ENCODE data around the gene RASSF8. TPM values are rescaled to one million over a fixed set of nuclear protein-coding genes. Genes with fewer than 3 reads are reported as not detected.

RASSF8 gene
- total and polyA plus RNA-seq, 2 of the 8 experiments (the other 6 are each of a cell fraction or from before 2014, with no cell fraction given), result 6.4 to 46.7 TPM

DNA sequence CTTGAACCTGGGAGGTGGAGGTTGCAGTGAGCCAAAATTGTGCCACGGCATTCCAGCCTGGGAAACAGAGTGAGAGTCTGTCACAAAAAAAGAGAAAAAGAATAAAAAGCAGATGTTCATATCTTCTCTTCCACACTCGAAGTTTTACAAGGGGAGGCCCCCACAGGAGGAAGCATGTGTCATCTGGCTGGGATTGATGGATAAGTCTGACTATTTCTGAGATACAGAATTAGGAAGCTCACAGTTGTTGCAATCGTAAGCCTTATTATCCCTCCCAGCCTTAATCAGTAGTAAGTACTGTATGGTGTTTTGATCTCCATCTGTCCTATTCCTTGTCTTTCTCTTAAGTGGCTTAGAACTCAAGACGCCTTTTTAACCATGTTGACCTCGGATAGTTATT, 31.9 kb upstream of the RASSF8 start:
- CTCF ChIA-PET (ENCODE audit: partially characterized antibody), result no interaction called here
- no peak overlapping the region for H3K18ac ChIP-seq (ENCODE audit: extremely low read depth, low read length)
- POLR2A ChIA-PET (ENCODE audit: partially characterized antibody), result no interaction called here
- no peak for TF ChIP-seq MAFK (IDR thresholded peaks at IDR 0.05; ENCODE audit: low read depth, low read length)
- no peak for TF ChIP-seq BRCA1 (IDR thresholded peaks at IDR 0.05; ENCODE audit: low read depth, low read length)
- TF ChIP-seq, protein P1, sequence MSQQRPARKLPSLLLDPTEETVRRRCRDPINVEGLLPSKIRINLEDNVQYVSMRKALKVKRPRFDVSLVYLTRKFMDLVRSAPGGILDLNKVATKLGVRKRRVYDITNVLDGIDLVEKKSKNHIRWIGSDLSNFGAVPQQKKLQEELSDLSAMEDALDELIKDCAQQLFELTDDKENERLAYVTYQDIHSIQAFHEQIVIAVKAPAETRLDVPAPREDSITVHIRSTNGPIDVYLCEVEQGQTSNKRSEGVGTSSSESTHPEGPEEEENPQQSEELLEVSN (IDR thresholded peaks at IDR 0.05), result no peak
- no peak for TF ChIP-seq SP1 (IDR thresholded peaks at IDR 0.05; ENCODE audit: low read depth, low read length)
- TF ChIP-seq BCL11A (IDR thresholded peaks at IDR 0.05; ENCODE audit: low read depth in 2 of 2, low read length in 2 of 2), result no peak
- TF ChIP-seq KDM1A (IDR thresholded peaks at IDR 0.05; ENCODE audit: borderline replicate concordance, low read length), result no peak

More for the DNA sequence above, 31.9 kb upstream of the RASSF8 start:
- H3K56ac ChIP-seq (replicated peaks; ENCODE audit: insufficient read length, low read depth, low read length), result no peak overlapping the region
- H3K23ac ChIP-seq (ENCODE audit: insufficient read length), result no peak overlapping the region
- no peaks in the 10 kb centered on the region for H3K4me1 ChIP-seq (replicated peaks in 1 of 4; ENCODE audit: control insufficient read depth in 3 of 4, insufficient read depth in 4 of 4, low read length in 3 of 4)
- no peak overlapping the region for H2BK120ac ChIP-seq (replicated peaks; ENCODE audit: low read depth, low read length)
- H3K27me3 ChIP-seq (replicated peaks in 1 of 4; ENCODE audit: control insufficient read depth in 3 of 4, extremely low read depth in 1 of 4, insufficient read depth in 3 of 4, low read length in 3 of 4), result no peaks in the 10 kb centered on the region
- no peak overlapping the region for H3K4me3 ChIP-seq (ENCODE audit: extremely low read depth in 1 of 4, insufficient read depth in 2 of 4, low read depth in 3 of 4, low read length in 4 of 4)
- no peak overlapping the region for H4K5ac ChIP-seq (ENCODE audit: insufficient read length, low read depth, low read length)
- H2BK12ac ChIP-seq (ENCODE audit: low read depth, low read length), result no peak overlapping the region
- H3K14ac ChIP-seq (ENCODE audit: insufficient read length), result no peak overlapping the region
- H2AFZ ChIP-seq (ENCODE audit: low read length), result no peak overlapping the region
- H4K20me1 ChIP-seq (replicated peaks in 1 of 2; ENCODE audit: control insufficient read depth in 1 of 2, insufficient read depth in 2 of 2, low read length in 2 of 2), result no peaks in the 10 kb centered on the region
- H3K79me1 ChIP-seq (ENCODE audit: low read depth, low read length), result no peaks in the 10 kb centered on the region
- no peak overlapping the region for H3K4me2 ChIP-seq (ENCODE audit: insufficient read depth in 1 of 2, low read depth in 2 of 2, low read length in 2 of 2)
- H3K79me2 ChIP-seq (ENCODE audit: control insufficient read depth in 1 of 2, insufficient read depth in 2 of 2, low read length in 2 of 2), result no peaks in the 10 kb centered on the region
- no peak overlapping the region for H2BK5ac ChIP-seq (ENCODE audit: low read depth, low read length)
- FAIRE-seq (no peak), DNase-seq (ENCODE audit: low read depth in 1 of 2, low spot score in 2 of 2) (no peak)
- H3K9ac ChIP-seq (replicated peaks in 1 of 4; ENCODE audit: extremely low read depth in 1 of 4, low read depth in 3 of 4, low read length in 3 of 4), result no peak overlapping the region
- H3K27ac ChIP-seq (ENCODE audit: low read depth, low read length), result no peak overlapping the region
- H3K9me3 ChIP-seq (ENCODE audit: insufficient read depth in 2 of 2, low read depth in 1 of 2, low read length in 1 of 2), result no peaks in the 10 kb centered on the region
- no peak overlapping the region for H4K91ac ChIP-seq (replicated peaks; ENCODE audit: insufficient read length, low read length)
- no peak overlapping the region for H3K4ac ChIP-seq (replicated peaks; ENCODE audit: insufficient read length, low read depth, low read length)
- H2AK5ac ChIP-seq (ENCODE audit: low read depth, low read length), result no peak overlapping the region
- H2BK20ac ChIP-seq (ENCODE audit: low read length), result no peak overlapping the region
- H4K8ac ChIP-seq (ENCODE audit: extremely low read depth, insufficient read depth, low read length), result no peak overlapping the region
- H2BK15ac ChIP-seq (ENCODE audit: low read length), result no peak overlapping the region
- 93% methylated on average over 5 of the region's 5 CpGs; no CpG with 5 or more reads in 1 of the 2 experiments for WGBS, 2 experiments (ENCODE audit: extremely low coverage in 1 of 2, insufficient coverage in 1 of 2, insufficient read length in 1 of 2, insufficient replicate concordance in 2 of 2, low coverage in 1 of 2, low lambda C conversion rate in 2 of 2, missing lambda C conversion rate in 1 of 2)
- H3K23me2 ChIP-seq (ENCODE audit: low read depth, low read length), result no peaks in the 10 kb centered on the region
- no peaks in the 10 kb centered on the region for H3K36me3 ChIP-seq (ENCODE audit: control insufficient read depth in 2 of 4, insufficient read depth in 4 of 4, low read length in 3 of 4)
